ENCODE measurements around the gene RAB10. TPM values are rescaled to one million over a fixed set of nuclear protein-coding genes. Genes with fewer than 3 reads are reported as not detected.
"Not testable (repeated sequence)": the region's sequence is repeated elsewhere in the genome, so short reads cannot be mapped to it uniquely, and the experiment has no call there.

Gene RAB10
- total RNA-seq, 2 experiments from 2014 or later = 116 to 117 TPM

GRCh38 chr2:26086155-26086637, 52.3 kb downstream of the RAB10 start:
- H3K36me3 Mint-ChIP-seq (ENCODE audit: low read depth) = peaks cover 44% of the 10 kb centered on the region
- POLR2A ChIA-PET = interaction anchor here (2.7 to 5.8 kb wide), 2 partner anchors 17 to 52 kb away, joined by 30 to 41 read pairs; partner anchors contain the start of gene RAB10
- H3K9me3 Mint-ChIP-seq = peaks cover 13% of the 10 kb centered on the region
- CTCF ChIA-PET = interaction anchor here (0.8 to 4.2 kb wide), 7 partner anchors 14 to 208 kb away, joined by 3 to 17 read pairs (median 3); partner anchors contain the start of genes ASXL2 and RAB10
- no peaks in the 10 kb centered on the region for H3K27me3 Mint-ChIP-seq
- H3K4me3 Mint-ChIP-seq = no peak overlapping the region
- DNase-seq = peak; percentile 37
- H3K27ac Mint-ChIP-seq = peak overlapping the region; percentile 68
- H3K4me1 Mint-ChIP-seq = peaks cover 40% of the 10 kb centered on the region

DNA sequence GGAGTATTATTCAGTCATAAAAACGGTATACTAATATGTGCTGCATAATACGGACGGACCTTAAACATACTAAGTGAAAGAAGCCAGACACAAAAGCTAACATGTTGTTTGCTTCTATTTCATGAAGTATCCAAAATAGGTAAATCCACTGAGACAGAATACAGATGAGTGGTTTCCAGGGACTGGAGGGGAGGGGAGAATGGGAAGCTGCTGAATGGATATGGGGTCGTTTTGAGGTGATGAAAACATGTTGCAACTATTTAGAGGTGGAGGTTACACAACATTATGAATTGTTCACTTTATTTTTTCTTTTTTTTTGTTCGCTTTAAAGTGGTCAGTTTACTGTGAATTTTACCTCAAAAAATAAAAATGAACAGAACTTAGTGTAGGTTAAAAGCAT, 52.9 kb downstream of the RAB10 start:
- H3K4me1 Mint-ChIP-seq = peaks cover 44% of the 10 kb centered on the region
- no peak overlapping the region for H3K4me3 Mint-ChIP-seq

GRCh38 chr2:26088038-26088643, 54.3 kb downstream of the RAB10 start:
- CTCF ChIA-PET = interaction anchor here (0.6 to 4.2 kb wide), 24 partner anchors 9 to 140 kb away, joined by 3 to 17 read pairs (median 4); partner anchors contain the start of gene RAB10
- peaks cover 4% of the 10 kb centered on the region for H3K9me3 Mint-ChIP-seq
- peaks cover 48% of the 10 kb centered on the region for H3K4me1 Mint-ChIP-seq
- no peak for DNase-seq
- H3K4me3 Mint-ChIP-seq = no peak overlapping the region
- H3K27me3 Mint-ChIP-seq = no peaks in the 10 kb centered on the region
- POLR2A ChIA-PET = interaction anchor here (1.0 to 5.8 kb wide), 4 partner anchors 13 to 54 kb away, joined by 3 to 41 read pairs (median 17); partner anchors contain the start of gene RAB10
- H3K36me3 Mint-ChIP-seq (ENCODE audit: low read depth) = peaks cover 38% of the 10 kb centered on the region
- no peak overlapping the region for H3K27ac Mint-ChIP-seq

More for the DNA sequence above, 52.9 kb downstream of the RAB10 start:
- H3K9me3 Mint-ChIP-seq = peaks cover 11% of the 10 kb centered on the region
- H3K27ac Mint-ChIP-seq = peak overlapping the region; percentile 68
- no peak for DNase-seq
- no peaks in the 10 kb centered on the region for H3K27me3 Mint-ChIP-seq
- ChIA-PET POLR2A (interaction anchor here (2.7 to 5.8 kb wide), 2 partner anchors 18 to 52 kb away, joined by 30 to 41 read pairs; partner anchors contain the start of gene RAB10), CTCF (interaction anchor here (0.8 to 4.2 kb wide), 8 partner anchors 9 to 164 kb away, joined by 3 to 17 read pairs (median 4); partner anchors contain the start of gene RAB10)
- H3K36me3 Mint-ChIP-seq (ENCODE audit: low read depth) = peaks cover 39% of the 10 kb centered on the region

GRCh38 chr2:26088931-26089330, 55.0 kb downstream of the RAB10 start:
- H3K27me3 Mint-ChIP-seq, POLR2A ChIA-PET, DNase-seq, H3K4me3 Mint-ChIP-seq, H3K27ac Mint-ChIP-seq, H3K9me3 Mint-ChIP-seq: not testable (repeated sequence)
- peaks cover 47% of the 10 kb centered on the region for H3K4me1 Mint-ChIP-seq
- H3K36me3 Mint-ChIP-seq (ENCODE audit: low read depth) = peaks cover 42% of the 10 kb centered on the region
- CTCF ChIA-PET = interaction anchor here (1.1 to 2.0 kb wide), 5 partner anchors 17 to 105 kb away, joined by 3 to 13 read pairs (median 5); no protein-coding TSS in a partner anchor

DNA sequence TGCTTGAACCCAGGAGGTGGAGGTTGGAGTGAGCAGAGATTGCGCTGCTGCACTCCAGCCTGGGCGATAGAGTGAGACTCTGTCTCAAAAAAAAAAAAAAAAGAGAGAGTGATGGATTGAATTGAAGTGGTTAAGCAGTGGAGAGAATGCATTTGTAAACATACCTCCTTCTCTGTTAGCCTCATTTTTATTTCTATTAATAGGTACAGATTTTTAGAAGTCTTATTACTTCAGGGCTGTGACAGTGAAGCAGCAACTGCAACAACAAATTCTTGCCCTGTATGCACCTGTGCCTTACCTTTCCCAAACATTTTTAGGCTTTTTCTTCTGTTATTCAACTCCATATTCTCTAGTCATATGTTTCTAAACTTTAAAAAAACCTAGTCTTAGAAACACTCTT, 55.5 kb downstream of the RAB10 start:
- H3K4me1 Mint-ChIP-seq = peaks cover 43% of the 10 kb centered on the region
- DNase-seq = no peak
- ChIA-PET POLR2A (no interaction called here), CTCF (no interaction called here)
- H3K4me3 Mint-ChIP-seq = no peak overlapping the region
- peaks cover 40% of the 10 kb centered on the region for H3K36me3 Mint-ChIP-seq (ENCODE audit: low read depth)
- H3K27ac Mint-ChIP-seq = no peak overlapping the region
- H3K27me3 Mint-ChIP-seq = no peaks in the 10 kb centered on the region
- H3K9me3 Mint-ChIP-seq = no peaks in the 10 kb centered on the region

DNA sequence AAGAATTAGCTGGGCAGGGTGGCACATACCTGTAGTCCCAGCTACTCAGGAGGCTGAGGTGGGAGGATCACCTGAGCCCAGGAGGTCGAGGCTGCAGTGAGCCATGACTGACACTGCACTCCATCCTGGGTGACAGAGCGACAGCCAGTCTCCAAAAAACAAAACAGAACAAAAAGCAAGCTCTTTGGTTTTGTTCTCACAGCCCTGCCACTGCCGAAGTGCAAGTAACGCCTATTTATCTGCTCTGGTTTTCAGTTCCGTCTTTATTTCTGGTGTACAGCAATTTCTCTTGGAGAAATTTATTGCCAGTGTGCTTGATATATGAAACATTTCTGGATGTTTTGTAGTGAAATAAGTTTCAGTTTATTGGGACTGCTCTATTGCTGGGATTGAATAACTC, 61.9 kb downstream of the RAB10 start:
- H3K4me3 Mint-ChIP-seq = no peak overlapping the region
- no peaks in the 10 kb centered on the region for H3K27me3 Mint-ChIP-seq
- peaks cover 17% of the 10 kb centered on the region for H3K4me1 Mint-ChIP-seq
- ChIA-PET CTCF (interaction anchor here (0.7 kb wide), 1 partner anchor 494 kb away, joined by 3 read pairs; no protein-coding TSS in a partner anchor), POLR2A (interaction anchor here (0.6 to 1.2 kb wide), 3 partner anchors 27 to 134 kb away, joined by 3 to 5 read pairs (median 3); no protein-coding TSS in a partner anchor)
- no peaks in the 10 kb centered on the region for H3K9me3 Mint-ChIP-seq
- no peak for DNase-seq
- peaks cover 26% of the 10 kb centered on the region for H3K36me3 Mint-ChIP-seq (ENCODE audit: low read depth)
- H3K27ac Mint-ChIP-seq = no peak overlapping the region

GRCh38 chr2:26099933-26100332, 66.0 kb downstream of the RAB10 start:
- no peak for DNase-seq

DNA sequence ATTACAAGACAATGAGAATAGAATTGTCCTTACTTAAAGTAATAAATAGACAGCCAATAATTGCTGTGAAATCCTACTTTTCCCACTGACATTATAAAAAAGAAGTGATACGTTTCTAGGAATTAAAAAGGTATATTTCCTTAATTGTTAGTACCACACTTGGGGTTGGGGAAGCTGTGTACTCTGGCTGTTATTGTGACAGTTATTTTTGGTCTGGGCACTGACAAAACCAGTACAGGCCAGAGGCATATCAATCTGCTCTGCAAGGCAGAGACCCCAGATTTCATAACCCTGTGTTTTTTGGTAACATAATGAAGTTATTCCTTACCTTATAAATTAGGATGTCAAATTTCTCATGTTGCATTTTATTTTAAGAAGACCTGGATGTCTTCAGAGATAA, 66.5 kb downstream of the RAB10 start:
- H3K27me3 Mint-ChIP-seq = no peaks in the 10 kb centered on the region
- no peak overlapping the region for H3K27ac Mint-ChIP-seq
- H3K4me3 Mint-ChIP-seq = no peak overlapping the region
- peaks cover 4% of the 10 kb centered on the region for H3K4me1 Mint-ChIP-seq
- peaks cover 44% of the 10 kb centered on the region for H3K36me3 Mint-ChIP-seq (ENCODE audit: low read depth)
- no peak for DNase-seq
- ChIA-PET POLR2A (no interaction called here), CTCF (no interaction called here)
- no peaks in the 10 kb centered on the region for H3K9me3 Mint-ChIP-seq

More at GRCh38 chr2:26099933-26100332, 66.0 kb downstream of the RAB10 start:
- no peak overlapping the region for H3K4me3 Mint-ChIP-seq
- no peaks in the 10 kb centered on the region for H3K9me3 Mint-ChIP-seq
- H3K27me3 Mint-ChIP-seq = no peaks in the 10 kb centered on the region
- CTCF ChIA-PET = interaction anchor here (0.7 kb wide), 1 partner anchor 149 kb away, joined by 3 read pairs; no protein-coding TSS in a partner anchor
- H3K36me3 Mint-ChIP-seq (ENCODE audit: low read depth) = peaks cover 42% of the 10 kb centered on the region
- POLR2A ChIA-PET = no interaction called here
- no peak overlapping the region for H3K27ac Mint-ChIP-seq
- peaks cover 4% of the 10 kb centered on the region for H3K4me1 Mint-ChIP-seq

- peaks cover 2% of the 10 kb centered on the region for H3K4me1 Mint-ChIP-seq
- no peak for DNase-seq
- H3K9me3 Mint-ChIP-seq = no peaks in the 10 kb centered on the region
- ChIA-PET POLR2A (no interaction called here), CTCF (no interaction called here)
- no peak overlapping the region for H3K27ac Mint-ChIP-seq
- H3K4me3 Mint-ChIP-seq = no peak overlapping the region
- peaks cover 44% of the 10 kb centered on the region for H3K36me3 Mint-ChIP-seq (ENCODE audit: low read depth)
- no peaks in the 10 kb centered on the region for H3K27me3 Mint-ChIP-seq
Observed at GRCh38 chr2:26103752-26104151, 69.9 kb downstream of the RAB10 start.

- CTCF ChIA-PET = interaction anchor here (0.6 kb wide), 1 partner anchor 33 kb away, joined by 3 read pairs; no protein-coding TSS in a partner anchor
- H3K27ac Mint-ChIP-seq, H3K4me3 Mint-ChIP-seq, H3K4me1 Mint-ChIP-seq, H3K27me3 Mint-ChIP-seq, H3K9me3 Mint-ChIP-seq, POLR2A ChIA-PET, DNase-seq: not testable (repeated sequence)
- H3K36me3 Mint-ChIP-seq (ENCODE audit: low read depth) = peaks cover 41% of the 10 kb centered on the region
Observed at GRCh38 chr2:26108701-26109100, 74.8 kb downstream of the RAB10 start.

DNA sequence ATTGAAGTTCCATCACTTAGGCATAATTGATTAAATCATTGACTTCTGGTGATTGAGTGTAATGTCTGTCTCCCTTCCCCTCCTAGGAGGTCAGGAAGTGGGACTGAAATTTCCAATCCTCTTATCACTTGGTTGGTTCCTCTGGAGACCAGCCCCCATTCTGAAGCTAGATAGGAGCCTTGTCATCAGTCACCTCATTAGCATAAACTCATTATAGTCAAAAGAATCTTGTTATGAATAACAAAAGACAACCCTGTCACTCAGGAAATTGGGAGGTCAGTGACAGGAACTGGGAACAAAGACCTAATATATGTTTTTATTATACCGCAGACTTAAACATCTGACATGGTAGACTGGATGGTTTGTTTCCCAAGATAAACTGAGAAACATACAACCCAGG, 78.3 kb downstream of the RAB10 start:
- DNase-seq = no peak
- no peak overlapping the region for H3K4me3 Mint-ChIP-seq
- no peak overlapping the region for H3K27ac Mint-ChIP-seq
- CTCF ChIA-PET = no interaction called here
- POLR2A ChIA-PET = no interaction called here
- no peaks in the 10 kb centered on the region for H3K9me3 Mint-ChIP-seq
- H3K27me3 Mint-ChIP-seq = no peaks in the 10 kb centered on the region
- H3K4me1 Mint-ChIP-seq = peaks cover 10% of the 10 kb centered on the region
- peaks cover 32% of the 10 kb centered on the region for H3K36me3 Mint-ChIP-seq (ENCODE audit: low read depth)

- Mint-ChIP-seq H3K36me3 (ENCODE audit: low read depth) (peaks cover 32% of the 10 kb centered on the region), H3K9me3 (no peaks in the 10 kb centered on the region), H3K4me3 (no peak overlapping the region), H3K27me3 (no peaks in the 10 kb centered on the region), H3K27ac (no peak overlapping the region), H3K4me1 (peaks cover 13% of the 10 kb centered on the region)
- ChIA-PET CTCF (interaction anchor here (1.6 kb wide), 1 partner anchor 26 kb away, joined by 4 read pairs; no protein-coding TSS in a partner anchor), POLR2A (no interaction called here)
- no peak for DNase-seq
Observed at GRCh38 chr2:26114151-26114550, 80.3 kb downstream of the RAB10 start.

DNA sequence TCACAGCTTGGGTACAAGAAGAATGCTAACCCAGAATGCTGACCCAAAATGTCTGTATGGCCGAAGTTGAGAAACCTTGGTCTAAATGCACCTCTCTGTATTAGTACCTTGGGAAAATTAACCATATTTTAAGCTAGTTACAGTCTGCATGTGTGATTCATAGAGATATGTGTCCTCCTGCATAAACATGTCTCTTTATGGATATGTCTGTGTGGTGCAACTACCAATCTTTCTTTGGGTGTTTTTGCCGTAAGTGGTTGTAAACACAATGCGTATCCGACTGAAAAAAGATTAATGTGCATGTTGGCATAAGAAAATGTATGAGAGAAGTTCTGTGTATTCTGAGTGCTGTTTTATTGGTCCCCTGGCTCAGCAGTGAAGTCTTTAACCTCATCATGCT, 84.8 kb downstream of the RAB10 start:
- CTCF ChIA-PET = interaction anchor here (2.0 kb wide), 1 partner anchor 27 kb away, joined by 6 read pairs; no protein-coding TSS in a partner anchor
- Mint-ChIP-seq H3K27ac (no peak overlapping the region), H3K4me3 (no peak overlapping the region), H3K36me3 (ENCODE audit: low read depth) (peaks cover 13% of the 10 kb centered on the region), H3K9me3 (no peaks in the 10 kb centered on the region), H3K4me1 (peaks cover 10% of the 10 kb centered on the region), H3K27me3 (no peaks in the 10 kb centered on the region)
- POLR2A ChIA-PET = no interaction called here
- no peak for DNase-seq

Data from activated CD4-positive, alpha-beta memory T cell treated with anti-CD3 and anti-CD28 coated beads, Interleukin-2, amount 10 ng/mL, durations not matched to agents 7 days and 5 days (primary cell).